ENCODE results near the gene PDS5A. TPM values are rescaled to one million over a fixed set of nuclear protein-coding genes. Genes with fewer than 3 reads are reported as not detected.

PDS5A gene
- total and polyA plus RNA-seq, 10 donors: 17.9 to 90.7 (median 71.3) TPM

DNA sequence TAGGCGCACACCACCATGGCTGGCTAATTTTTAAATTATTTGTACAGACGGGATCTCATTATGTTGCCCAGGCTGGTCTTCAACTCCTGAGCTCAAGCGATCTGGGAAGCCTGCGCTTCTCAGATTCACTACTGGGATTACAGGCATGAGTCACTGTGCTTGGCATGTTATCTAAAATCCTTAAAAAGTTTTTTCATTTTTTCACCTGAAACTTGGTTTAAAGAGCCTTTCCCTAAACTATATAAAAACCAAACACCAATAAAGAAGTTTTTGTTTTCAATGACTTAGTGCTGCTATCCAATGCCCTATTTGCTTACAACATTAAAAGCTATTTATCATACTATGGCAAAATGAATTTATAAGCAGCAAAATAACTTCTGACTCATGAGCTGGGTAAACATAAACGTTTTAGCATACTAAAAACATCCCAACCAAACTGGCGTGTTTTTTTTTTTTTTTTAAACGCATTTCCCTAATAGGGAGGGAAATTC, 151.9 kb downstream of the PDS5A start:
- Histone ChIP-seq H3K36me3 (peaks cover 0 to 84% (median 46%) of the 10 kb centered on the region in 6 donors), H3K27ac (peak overlapping the region in 1 of 8 donors; percentile 35)

DNA sequence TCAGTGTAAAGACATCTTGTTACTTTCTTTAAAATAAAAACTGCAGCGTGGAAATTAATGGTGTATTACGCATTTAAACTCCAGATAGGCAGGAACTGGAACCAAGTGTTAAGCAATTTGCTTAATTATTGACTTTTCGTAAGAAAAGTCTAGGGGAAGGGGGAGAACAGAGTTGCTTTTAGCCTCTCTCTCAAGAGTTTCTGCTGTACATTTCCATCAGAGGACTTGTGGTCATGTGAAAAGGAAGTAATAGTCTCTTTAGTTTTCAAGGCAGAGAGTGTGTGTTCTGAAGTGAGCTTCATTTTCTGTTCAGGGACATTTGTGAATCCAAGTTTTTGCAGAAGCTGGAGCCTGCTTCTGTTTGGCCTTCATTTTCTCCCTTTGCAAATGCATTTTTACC, 152.6 kb downstream of the PDS5A start:
- Histone ChIP-seq H3K27me3 (replicated peaks in 1 of 7) (no peaks in the 10 kb centered on the region), H3K27ac (peak overlapping the region in 2 of 8 donors; percentile 6 to 35), H3K36me3 (peaks cover 0 to 78% (median 39%) of the 10 kb centered on the region in 6 donors), H3K4me1 (peaks cover 0 to 9% (median 0%) of the 10 kb centered on the region in 6 donors), H3K4me3 (no peak overlapping the region), H3K9me3 (no peaks in the 10 kb centered on the region)
- no peak for DNase-seq
- intact Hi-C loops (cut with DNase I; ENCODE audit: low total_unique reads): no loop called here
- WGBS, 5 donors: 56 to 82% (median 61%) methylated on average over 3 of the region's 3 CpGs
- TF ChIP-seq POLR2AphosphoS5 (IDR thresholded peaks at IDR 0.05) (no peak), POLR2A (IDR thresholded peaks at IDR 0.05) (no peak)
- TF ChIP-seq, protein P1, sequence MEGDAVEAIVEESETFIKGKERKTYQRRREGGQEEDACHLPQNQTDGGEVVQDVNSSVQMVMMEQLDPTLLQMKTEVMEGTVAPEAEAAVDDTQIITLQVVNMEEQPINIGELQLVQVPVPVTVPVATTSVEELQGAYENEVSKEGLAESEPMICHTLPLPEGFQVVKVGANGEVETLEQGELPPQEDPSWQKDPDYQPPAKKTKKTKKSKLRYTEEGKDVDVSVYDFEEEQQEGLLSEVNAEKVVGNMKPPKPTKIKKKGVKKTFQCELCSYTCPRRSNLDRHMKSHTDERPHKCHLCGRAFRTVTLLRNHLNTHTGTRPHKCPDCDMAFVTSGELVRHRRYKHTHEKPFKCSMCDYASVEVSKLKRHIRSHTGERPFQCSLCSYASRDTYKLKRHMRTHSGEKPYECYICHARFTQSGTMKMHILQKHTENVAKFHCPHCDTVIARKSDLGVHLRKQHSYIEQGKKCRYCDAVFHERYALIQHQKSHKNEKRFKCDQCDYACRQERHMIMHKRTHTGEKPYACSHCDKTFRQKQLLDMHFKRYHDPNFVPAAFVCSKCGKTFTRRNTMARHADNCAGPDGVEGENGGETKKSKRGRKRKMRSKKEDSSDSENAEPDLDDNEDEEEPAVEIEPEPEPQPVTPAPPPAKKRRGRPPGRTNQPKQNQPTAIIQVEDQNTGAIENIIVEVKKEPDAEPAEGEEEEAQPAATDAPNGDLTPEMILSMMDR (IDR thresholded peaks at IDR 0.05 in 8 of 11, conservative IDR thresholded peaks at IDR 0.05 in 3 of 11): no peak

More for the DNA sequence above, 151.9 kb downstream of the PDS5A start:
- H3K4me3 ChIP-seq: no peak overlapping the region
- H3K4me1 ChIP-seq: peaks cover 0 to 9% (median 0%) of the 10 kb centered on the region in 6 donors
- no peak for DNase-seq
- no peaks in the 10 kb centered on the region for H3K9me3 ChIP-seq
- intact Hi-C loops (cut with DNase I; ENCODE audit: low total_unique reads): no loop called here
- 86 to 93% (median 92%) methylated on average over 7 of the region's 7 CpGs for WGBS, 5 donors
- TF ChIP-seq, protein P1 (IDR thresholded peaks at IDR 0.05 in 8 of 11, conservative IDR thresholded peaks at IDR 0.05 in 3 of 11): no peak
- no peak for TF ChIP-seq POLR2A (IDR thresholded peaks at IDR 0.05)
- H3K27me3 ChIP-seq (replicated peaks in 1 of 7): no peaks in the 10 kb centered on the region

DNA sequence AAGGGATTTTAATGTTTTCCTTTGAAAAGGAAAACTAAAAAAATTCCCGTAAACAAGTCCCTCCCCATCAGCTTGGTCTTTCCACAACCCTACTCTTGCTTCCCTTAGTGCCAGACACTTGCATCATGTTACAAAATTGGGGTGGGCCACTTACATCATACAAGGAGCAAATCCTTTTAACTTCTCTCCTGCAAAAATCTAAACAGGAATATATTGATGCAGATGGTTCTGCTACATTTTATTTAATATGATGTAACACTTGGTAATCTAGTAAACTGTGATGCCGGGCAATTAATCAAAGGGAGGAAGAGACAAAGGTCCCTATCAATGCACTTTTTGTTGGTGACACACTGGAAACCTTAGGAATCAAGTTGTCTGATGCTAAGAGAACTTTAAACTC, 154.5 kb downstream of the PDS5A start:
- intact Hi-C loops (cut with DNase I; ENCODE audit: low total_unique reads): no loop called here
- Histone ChIP-seq H3K27ac (no peak overlapping the region), H3K9me3 (no peaks in the 10 kb centered on the region), H3K36me3 (peaks cover 0 to 59% (median 27%) of the 10 kb centered on the region in 6 donors), H3K27me3 (replicated peaks in 1 of 7) (no peaks in the 10 kb centered on the region), H3K4me3 (no peak overlapping the region), H3K4me1 (peaks cover 0 to 9% (median 0%) of the 10 kb centered on the region in 6 donors)
- TF ChIP-seq POLR2A (IDR thresholded peaks at IDR 0.05): no peak
- TF ChIP-seq POLR2AphosphoS5 (IDR thresholded peaks at IDR 0.05): no peak
- TF ChIP-seq, protein P1 (IDR thresholded peaks at IDR 0.05 in 8 of 11, conservative IDR thresholded peaks at IDR 0.05 in 3 of 11): no peak
- DNase-seq: no peak
- WGBS, 5 donors: 78 to 90% (median 88%) methylated on average over 2 of the region's 2 CpGs

DNA sequence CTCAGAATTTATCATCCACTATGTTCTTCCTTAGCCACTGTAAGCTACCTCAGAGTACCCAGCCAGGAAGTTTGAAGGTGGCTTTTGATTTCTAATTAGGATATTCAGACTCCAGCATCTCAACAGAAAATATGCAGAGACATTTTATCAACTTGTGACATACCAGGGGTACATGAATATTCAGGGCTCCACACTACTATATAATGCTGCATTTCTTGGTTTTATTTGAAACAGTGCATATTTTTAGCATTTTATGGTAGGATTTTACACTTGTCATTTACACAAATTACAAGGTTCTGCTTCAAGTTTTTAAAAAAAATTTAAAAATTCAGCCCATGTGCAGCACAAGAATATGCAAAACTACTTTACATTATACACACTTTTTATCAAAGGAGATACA, 155.0 kb downstream of the PDS5A start:
- TF ChIP-seq POLR2AphosphoS5 (IDR thresholded peaks at IDR 0.05) (no peak), POLR2A (IDR thresholded peaks at IDR 0.05) (no peak)
- TF ChIP-seq, protein P1 (IDR thresholded peaks at IDR 0.05 in 8 of 11, conservative IDR thresholded peaks at IDR 0.05 in 3 of 11): no peak
- Histone ChIP-seq H3K9me3 (no peaks in the 10 kb centered on the region), H3K36me3 (peaks cover 0 to 53% (median 23%) of the 10 kb centered on the region in 6 donors), H3K4me1 (peaks cover 0 to 9% (median 0%) of the 10 kb centered on the region in 6 donors), H3K27ac (no peak overlapping the region), H3K27me3 (replicated peaks in 1 of 7) (no peaks in the 10 kb centered on the region), H3K4me3 (no peak overlapping the region)
- DNase-seq: no peak
- intact Hi-C loops (cut with DNase I; ENCODE audit: low total_unique reads): no loop called here
